DOHH2 (cell line): ENCODE measurements around the gene PISD.
A peak's percentile ranks its signal among the peaks of the same experiment; 100 is the strongest.

ENCODE experiments used
- H3F3A ChIP-seq: fragments of 200-600 bp; sonication (generic), shearing (Covaris generic); 2 replicates; pipeline ENCODE4 v1.6.0; 2016; ENCODE audit warnings: antibody characterized with exemption, mild to moderate bottlenecking; ENCODE audit not compliant: control insufficient read depth, insufficient read depth
- H3K27ac ChIP-seq: fragments of 200-600 bp; sonication (generic); 2 replicates; pipeline ENCODE4 v1.5.1; 2014; ENCODE audit warnings: low read depth, mild to moderate bottlenecking, low read length, moderate library complexity
- H3K27me3 ChIP-seq: fragments of 200-600 bp; sonication (generic); 2 replicates; pipeline ENCODE4 v1.6.1; 2014; ENCODE audit warnings: mild to moderate bottlenecking, low read length, mixed read lengths; ENCODE audit not compliant: control insufficient read depth
- H3K36me3 ChIP-seq: fragments of 200-600 bp; sonication (generic); 2 replicates; pipeline ENCODE4 v1.6.1; 2014; ENCODE audit warnings: mild to moderate bottlenecking, low read length, moderate library complexity, mixed read lengths; ENCODE audit not compliant: control insufficient read depth
- H3K4me1 ChIP-seq: fragments of 200-600 bp; sonication (generic); 2 replicates; pipeline ENCODE4 v1.6.1; 2014; ENCODE audit warnings: mild to moderate bottlenecking, low read length, mixed read lengths; ENCODE audit not compliant: control insufficient read depth
- H3K4me2 ChIP-seq: fragments of 200-600 bp; sonication (generic); 2 replicates; pipeline ENCODE4 v1.6.0; 2014; ENCODE audit warnings: mild to moderate bottlenecking, low read length, moderate library complexity
- H3K4me3 ChIP-seq: fragments of 200-600 bp; sonication (generic); 2 replicates; pipeline ENCODE4 v1.5.1; 2014; ENCODE audit warnings: mild to moderate bottlenecking, low read length, mixed read lengths
- H3K79me2 ChIP-seq: fragments of 200-600 bp; sonication (generic); 2 replicates; pipeline ENCODE4 v1.6.1; 2014; ENCODE audit warnings: mild to moderate bottlenecking, low read length, mixed read lengths; ENCODE audit not compliant: control insufficient read depth
- H3K9me2 ChIP-seq: fragments of 200-600 bp; sonication (generic); replicated peaks from 2 replicates; pipeline ENCODE4 v1.6.1; 2014; ENCODE audit warnings: mild to moderate bottlenecking, low read length, mixed read lengths; ENCODE audit not compliant: control insufficient read depth
- H3K9me3 ChIP-seq: fragments of 200-600 bp; sonication (generic); 2 replicates; pipeline ENCODE4 v1.6.1; 2014; ENCODE audit warnings: antibody characterized with exemption, low read length, mixed read lengths; ENCODE audit not compliant: control insufficient read depth, insufficient read depth
- H4K20me1 ChIP-seq: fragments of 200-600 bp; sonication (generic); 2 replicates; pipeline ENCODE4 v1.6.0; 2014; ENCODE audit warnings: low read depth, mild to moderate bottlenecking, antibody characterized with exemption, low read length, moderate library complexity; ENCODE audit not compliant: control insufficient read depth, insufficient read depth
- EZH2phosphoT487 ChIP-seq: fragments of 200-600 bp; sonication (generic); IDR thresholded peaks from 2 replicates; pipeline ENCODE4 v1.6.1; 2017; ENCODE audit warnings: borderline replicate concordance, mild to moderate bottlenecking, antibody characterized with exemption, low read length, moderate library complexity, mixed read lengths
- TF ChIP-seq, protein P1 (sequence below): fragments of 200-600 bp; sonication (generic); IDR thresholded peaks from one replicate; pipeline ENCODE4 v1.5.1; 2014; ENCODE audit warnings: antibody characterized with exemption, mild to moderate bottlenecking, low read depth, low read length; ENCODE audit not compliant: poor library complexity, severe bottlenecking

PISD gene

GRCh38 chr22:31628362-31628761, 33.7 kb downstream of the PISD start:
- H3K36me3 ChIP-seq: peaks cover 52% of the 10 kb centered on the region
- H3K79me2 ChIP-seq: peaks cover 92% of the 10 kb centered on the region
- no peaks in the 10 kb centered on the region for H3K9me3 ChIP-seq
- H3K27ac ChIP-seq: peak overlapping the region; percentile 2; the same call in 1 of the 2 replicates
- H3K4me2 ChIP-seq: no peak overlapping the region
- H3K4me3 ChIP-seq: no peak overlapping the region
- H4K20me1 ChIP-seq: peaks cover 5% of the 10 kb centered on the region; the same call in 1 of the 2 replicates
- H3F3A ChIP-seq: peaks cover 8% of the 10 kb centered on the region
- H3K27me3 ChIP-seq: no peaks in the 10 kb centered on the region
- peaks cover 47% of the 10 kb centered on the region for H3K4me1 ChIP-seq
- no peaks in the 10 kb centered on the region for H3K9me2 ChIP-seq
- TF ChIP-seq EZH2phosphoT487: no peak
- TF ChIP-seq, protein P1, sequence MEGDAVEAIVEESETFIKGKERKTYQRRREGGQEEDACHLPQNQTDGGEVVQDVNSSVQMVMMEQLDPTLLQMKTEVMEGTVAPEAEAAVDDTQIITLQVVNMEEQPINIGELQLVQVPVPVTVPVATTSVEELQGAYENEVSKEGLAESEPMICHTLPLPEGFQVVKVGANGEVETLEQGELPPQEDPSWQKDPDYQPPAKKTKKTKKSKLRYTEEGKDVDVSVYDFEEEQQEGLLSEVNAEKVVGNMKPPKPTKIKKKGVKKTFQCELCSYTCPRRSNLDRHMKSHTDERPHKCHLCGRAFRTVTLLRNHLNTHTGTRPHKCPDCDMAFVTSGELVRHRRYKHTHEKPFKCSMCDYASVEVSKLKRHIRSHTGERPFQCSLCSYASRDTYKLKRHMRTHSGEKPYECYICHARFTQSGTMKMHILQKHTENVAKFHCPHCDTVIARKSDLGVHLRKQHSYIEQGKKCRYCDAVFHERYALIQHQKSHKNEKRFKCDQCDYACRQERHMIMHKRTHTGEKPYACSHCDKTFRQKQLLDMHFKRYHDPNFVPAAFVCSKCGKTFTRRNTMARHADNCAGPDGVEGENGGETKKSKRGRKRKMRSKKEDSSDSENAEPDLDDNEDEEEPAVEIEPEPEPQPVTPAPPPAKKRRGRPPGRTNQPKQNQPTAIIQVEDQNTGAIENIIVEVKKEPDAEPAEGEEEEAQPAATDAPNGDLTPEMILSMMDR: no peak

DNA sequence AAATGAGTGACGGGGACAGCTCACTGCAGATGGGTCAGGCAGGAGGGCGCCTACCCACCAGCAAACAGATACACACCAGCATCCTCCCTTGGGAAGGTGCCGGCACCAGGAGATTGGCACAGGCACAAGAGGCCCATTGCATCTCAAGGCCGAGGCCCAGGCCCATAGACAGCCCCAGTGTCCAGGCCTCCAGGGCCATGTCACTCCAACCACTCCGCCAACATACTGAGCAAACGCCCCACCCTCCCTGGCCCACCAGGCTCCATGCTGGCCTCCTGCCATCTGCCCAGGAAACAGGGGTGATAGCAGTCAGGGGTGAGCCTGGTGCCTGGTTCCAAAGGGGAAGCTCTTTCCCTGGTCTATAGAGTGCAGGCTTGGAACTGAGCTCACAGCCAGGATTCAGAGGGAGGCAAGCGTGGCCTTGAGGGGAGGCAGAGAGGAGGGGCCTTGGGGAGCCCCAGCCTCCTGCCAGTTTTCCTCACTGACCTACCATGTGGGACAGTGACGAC, 34.7 kb downstream of the PISD start:
- TF ChIP-seq EZH2phosphoT487: no peak
- TF ChIP-seq, protein P1: no peak
- Histone ChIP-seq H3K79me2 (peaks cover 87% of the 10 kb centered on the region), H3K27me3 (no peaks in the 10 kb centered on the region), H4K20me1 (peaks cover 5% of the 10 kb centered on the region; the same call in 1 of the 2 replicates), H3K9me3 (no peaks in the 10 kb centered on the region), H3K9me2 (no peaks in the 10 kb centered on the region), H3K4me2 (no peak overlapping the region), H3K36me3 (peaks cover 43% of the 10 kb centered on the region), H3K4me1 (peaks cover 36% of the 10 kb centered on the region), H3K27ac (no peak overlapping the region), H3K4me3 (no peak overlapping the region), H3F3A (peaks cover 7% of the 10 kb centered on the region; the same call in 1 of the 2 replicates)

DNA sequence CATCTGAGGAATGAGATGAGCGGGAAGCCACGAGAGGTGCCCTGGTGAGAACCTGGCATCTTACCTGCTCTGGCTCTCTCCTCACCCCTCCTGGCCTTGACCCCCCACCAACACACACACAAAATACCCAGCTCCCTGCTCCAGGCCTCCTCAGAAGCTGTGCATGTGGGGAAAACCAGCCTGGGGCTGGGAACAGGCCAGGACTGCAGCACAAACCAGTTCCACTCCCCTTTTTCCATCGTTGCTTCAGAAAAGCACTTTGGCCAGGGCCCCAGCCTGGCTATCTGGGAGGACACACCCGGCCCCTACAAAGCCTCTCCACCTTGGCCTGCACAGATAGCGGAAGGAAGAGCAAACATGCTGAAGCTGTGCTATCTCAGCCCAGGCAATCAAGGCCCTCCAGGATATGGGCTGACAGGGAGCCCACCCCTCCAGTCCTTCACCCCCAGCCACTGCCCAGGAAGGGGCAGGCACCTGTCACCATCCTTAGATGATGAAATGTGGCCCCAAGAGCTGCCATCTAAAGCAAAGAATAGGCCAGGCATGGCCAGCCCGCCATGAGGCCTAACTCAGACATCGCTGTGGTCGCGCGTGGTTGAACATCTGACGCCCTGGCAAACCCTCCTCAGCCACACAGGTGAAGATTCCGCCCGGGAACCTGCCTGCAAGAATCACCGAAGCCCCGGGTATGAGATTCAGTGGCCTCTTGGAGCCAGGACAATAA, 35.4 kb downstream of the PISD start:
- Histone ChIP-seq H4K20me1 (peaks cover 5% of the 10 kb centered on the region; the same call in 1 of the 2 replicates), H3K4me2 (no peak overlapping the region), H3K36me3 (peaks cover 44% of the 10 kb centered on the region)

More for the DNA sequence above, 35.4 kb downstream of the PISD start:
- Histone ChIP-seq H3K4me3 (no peak overlapping the region), H3K27ac (no peak overlapping the region), H3K4me1 (peaks cover 29% of the 10 kb centered on the region), H3K79me2 (peaks cover 80% of the 10 kb centered on the region), H3K27me3 (no peaks in the 10 kb centered on the region), H3K9me3 (no peaks in the 10 kb centered on the region), H3K9me2 (no peaks in the 10 kb centered on the region), H3F3A (peaks cover 7% of the 10 kb centered on the region; the same call in 1 of the 2 replicates)
- TF ChIP-seq, protein P1: no peak
- no peak for TF ChIP-seq EZH2phosphoT487
